K562 (cell line): Measurements from ENCODE around the gene MACROD2. TPM values are rescaled to one million over a fixed set of nuclear protein-coding genes. Genes with fewer than 3 reads are reported as not detected.

Source experiments
- ATAC-seq: fragments of 200-7000 bp; cut with Tn5 transposase; 3 replicates; pipeline ENCODE4 v1.9.1; 2020; ENCODE audit warnings: moderate library complexity
- BruUV-seq: library from RNA; stranded (reverse); fragments of 400-500 nt; replicated peaks from 2 replicates; lab custom pipeline; 2021; lab: Mats Ljungman, UMichigan
- CTCF ChIA-PET: fragments of 300-600 bp; formaldehyde crosslinking; extraction: SDS; loops from one replicate; lab custom pipeline; 2021; ENCODE audit warnings: low intra/inter-chr PET ratio; lab: Yijun Ruan, JAX
- POLR2A ChIA-PET: fragments of 300-600, 350-650 bp; sonication (Branson Sonifier 250); formaldehyde crosslinking; extraction: SDS; loops from one replicate; lab custom pipeline; 2021; ENCODE audit warnings: antibody characterized with exemption, inconsistent platforms; lab: Yijun Ruan, JAX
- DNase-seq, 4 experiments: peaks; one replicate each; pipeline versions ENCODE4 v3.0.0 to v3.0.0-alpha.2; 2011 to 2018; ENCODE audit warnings: low spot score in 3 of 4, mixed read lengths in 3 of 4; ENCODE audit errors: extremely low read depth in 1 of 4
- FAIRE-seq: peaks from 2 replicates; lab custom pipeline; 2011; peaks lifted over from hg19 to GRCh38; lab: Jason Lieb, UNC
- H2AFZ ChIP-seq: 2 replicates; pipeline ENCODE4 v1.6.0; 2011; ENCODE audit warnings: low read depth, low read length, control low read depth, inconsistent platforms
- H3K27ac ChIP-seq: fragments of 200-600 bp; 3 replicates; pipeline ENCODE4 v1.8.0; 2011; ENCODE audit warnings: low read depth, mild to moderate bottlenecking, control low read depth, inconsistent platforms, low read length, moderate library complexity, mixed read lengths; ENCODE audit errors: extremely low read depth
- H3K27me3 ChIP-seq, 2 experiments: fragments of 300-600 bp in 1 of 2; 2 replicates in 1 of 2; 3 replicates in 1 of 2; pipeline versions ENCODE4 v1.6.0 to v1.8.0; 2011; ENCODE audit warnings: inconsistent platforms in 2 of 2, low read length in 2 of 2, mild to moderate bottlenecking in 1 of 2, mixed read lengths in 1 of 2, moderate library complexity in 1 of 2; ENCODE audit not compliant: control insufficient read depth in 2 of 2, insufficient read depth in 2 of 2
- H3K36me3 ChIP-seq: fragments of 300-600 bp; 3 replicates; pipeline ENCODE4 v1.8.0; 2011; ENCODE audit warnings: mild to moderate bottlenecking, low read length, inconsistent platforms; ENCODE audit not compliant: control insufficient read depth, insufficient read depth
- H3K4me1 ChIP-seq, 2 experiments: fragments of 200-600 bp in 1 of 2; replicated peaks in 1 of 2; 2 replicates in 1 of 2; 3 replicates in 1 of 2; pipeline versions ENCODE4 v1.5.1 to v1.8.0; 2011; ENCODE audit warnings: inconsistent platforms in 2 of 2, low read length in 2 of 2, mild to moderate bottlenecking in 1 of 2, mixed read lengths in 1 of 2, moderate library complexity in 1 of 2; ENCODE audit not compliant: control insufficient read depth in 2 of 2, insufficient read depth in 2 of 2
- H3K4me2 ChIP-seq: 2 replicates; pipeline ENCODE4 v1.6.1; 2011; ENCODE audit warnings: low read length, control low read depth, inconsistent platforms, mixed read lengths; ENCODE audit not compliant: insufficient read depth
- H3K4me3 ChIP-seq: fragments of 200-600 bp; sonication (generic), shearing (Covaris generic); 2 replicates; pipeline ENCODE4 v1.5.1; 2016; ENCODE audit warnings: control low read depth, inconsistent platforms
- H3K79me2 ChIP-seq: fragments of 200-600 bp; 3 replicates; pipeline ENCODE4 v1.8.0; 2011; ENCODE audit warnings: low read length, inconsistent platforms; ENCODE audit not compliant: control insufficient read depth, insufficient read depth
- H3K9ac ChIP-seq, 2 experiments: 2 replicates each; pipeline versions ENCODE4 v1.6.0 to v1.6.1; 2011; ENCODE audit warnings: low read depth in 2 of 2, low read length in 2 of 2, control low read depth in 1 of 2, inconsistent platforms in 1 of 2, mild to moderate bottlenecking in 1 of 2, mixed read lengths in 1 of 2; ENCODE audit not compliant: insufficient read depth in 1 of 2
- H3K9me1 ChIP-seq: one replicate; pipeline ENCODE4 v1.6.0; 2011; ENCODE audit warnings: inconsistent platforms, mild to moderate bottlenecking, low read length, moderate library complexity; ENCODE audit not compliant: control insufficient read depth, insufficient read depth
- H3K9me3 ChIP-seq: replicated peaks from 2 replicates; pipeline ENCODE4 v1.5.1; 2011; ENCODE audit warnings: low read depth, low read length, inconsistent platforms; ENCODE audit not compliant: control insufficient read depth, insufficient read depth
- H4K20me1 ChIP-seq: replicated peaks from 2 replicates; pipeline ENCODE4 v1.6.1; 2011; ENCODE audit warnings: low read length, inconsistent platforms, mixed read lengths; ENCODE audit not compliant: control insufficient read depth, insufficient read depth
- ARID4B ChIP-seq: sonication (generic); formaldehyde crosslinking; IDR thresholded peaks from 2 replicates; pipeline ENCODE4 v1.8.0; 2022; ENCODE audit warnings: mild to moderate bottlenecking, missing genetic modification reagents
- CREB3L1 ChIP-seq: fragments of 450-650 bp; IDR thresholded peaks from 2 replicates; pipeline ENCODE4 v1.6.1; 2014; ENCODE audit warnings: low read depth, mild to moderate bottlenecking, moderate library complexity, borderline replicate concordance
- IFI16 ChIP-seq: fragments of 250-450 bp; sonication (Bioruptor Pico); IDR thresholded peaks from 2 replicates; pipeline ENCODE4 v2.1.2; 2022; ENCODE audit warnings: mild to moderate bottlenecking, inconsistent platforms
- MXI1 ChIP-seq: IDR thresholded peaks from 2 replicates; pipeline ENCODE4 v1.6.1; 2011; ENCODE audit warnings: low read depth, mild to moderate bottlenecking, improper control_type of control experiment, low read length
- NFRKB ChIP-seq: fragments of 450-650 bp; IDR thresholded peaks from 2 replicates; pipeline ENCODE4 v1.6.1; 2016; ENCODE audit warnings: low read depth
- NR2F6 ChIP-seq: fragments of 450-650 bp; formaldehyde crosslinking; IDR thresholded peaks from 2 replicates; pipeline ENCODE4 v1.4.0; 2020; ENCODE audit warnings: mild to moderate bottlenecking
- SIX5 ChIP-seq, 2 experiments: IDR thresholded peaks; 2 replicates each; pipeline ENCODE4 v1.6.1; 2011; ENCODE audit warnings: low read length in 2 of 2, borderline replicate concordance in 1 of 2, low read depth in 1 of 2, mild to moderate bottlenecking in 1 of 2, moderate library complexity in 1 of 2; ENCODE audit not compliant: insufficient read depth in 1 of 2
- ZFP30 ChIP-seq: fragments of 250-450 bp; sonication (Bioruptor Pico); IDR thresholded peaks from 2 replicates; pipeline ENCODE4 v1.8.0; 2022; ENCODE audit warnings: moderate library complexity, mild to moderate bottlenecking, inconsistent platforms, borderline replicate concordance
- WGBS: fragments of 100-300 bp; shearing (Covaris generic); methylation state at CpG from one replicate; pipeline ENCODE4 v1.1.6; 2016; ENCODE audit warnings: low coverage, mixed read lengths; ENCODE audit not compliant: insufficient coverage; ENCODE audit errors: missing lambda C conversion rate; 5-methylcytosine and 5-hydroxymethylcytosine counted together
- in situ Hi-C: fragments of 300-500 bp; cut with MboI; formaldehyde crosslinking; loops from 4 replicates; pipeline ENCODE4 v1.15.0; 2018; ENCODE audit warnings: inconsistent platforms, mixed read lengths
- intact Hi-C: fragments of 100-400 bp; cut with micrococcal nuclease; formaldehyde crosslinking; loops from 2 replicates; pipeline ENCODE4 v1.14.2; 2022
- polyA plus RNA-seq, 8 experiments: library from polyadenylated mRNA; depleted of rRNA in 4 of 8; stranded (reverse) in 5 of 8; unstranded in 3 of 8; fragments of >200 nt; fragmentation: Nextera tagmentation in 2 of 8; fragmentation: Illumina TruSeq in 1 of 8; extraction: Ambion mirVana in 2 of 8; extraction: Trizol in 1 of 8; gene quantifications; 2 replicates each; pipeline versions ENCODE4 v1.2.1 to v1.2.3, GENCODE V29; 2011 to 2014; ENCODE audit warnings: inconsistent platforms in 1 of 8, missing spikeins in 1 of 8
- total RNA-seq, 7 experiments: library from RNA; depleted of rRNA in 6 of 7; stranded (reverse); fragments of >200 nt in 6 of 7; fragmentation: Illumina TruSeq in 2 of 7; extraction: Trizol in 2 of 7; gene quantifications; 2 replicates each; pipeline versions ENCODE4 v1.2.1 to v1.2.3, GENCODE V29; 2011 to 2021; ENCODE audit warnings: low replicate concordance in 1 of 7
- TF ChIP-seq, protein P1 (sequence below), 2 experiments: IDR thresholded peaks; 2 replicates each; pipeline ENCODE4 v1.6.1; 2012; ENCODE audit warnings: improper control_type of control experiment in 2 of 2, low read depth in 2 of 2, low read length in 2 of 2, borderline replicate concordance in 1 of 2

MACROD2 gene
- total and polyA plus RNA-seq, 9 of the 15 experiments (the other 6 are each of a cell fraction or from before 2014, with no cell fraction given), result not detected

GRCh38 chr20:14553774-14554534 is 558.6 kb downstream of the MACROD2 start:
- Histone ChIP-seq H3K27ac (no peak overlapping the region), H3K4me3 (no peak overlapping the region), H3K27me3 (no peaks in the 10 kb centered on the region), H3K79me2 (no peaks in the 10 kb centered on the region), H3K9ac (no peak overlapping the region), H4K20me1 (no peaks in the 10 kb centered on the region), H3K4me1 (no peaks in the 10 kb centered on the region), H3K9me1 (no peaks in the 10 kb centered on the region), H3K4me2 (no peak overlapping the region), H2AFZ (no peak overlapping the region), H3K36me3 (no peaks in the 10 kb centered on the region), H3K9me3 (no peaks in the 10 kb centered on the region)
- TF ChIP-seq ARID4B (CRISPR knock-in tag) (no peak), NFRKB (no peak), NR2F6 (no peak), ZFP30 (CRISPR knock-in tag) (no peak), MXI1 (no peak), SIX5 (IDR thresholded peaks at IDR 0.05; ENCODE audit: borderline replicate concordance in 1 of 2, insufficient read depth in 1 of 2, low read depth in 1 of 2, low read length in 2 of 2) (no peak), IFI16 (no peak), CREB3L1 (no peak)
- TF ChIP-seq, protein P1, sequence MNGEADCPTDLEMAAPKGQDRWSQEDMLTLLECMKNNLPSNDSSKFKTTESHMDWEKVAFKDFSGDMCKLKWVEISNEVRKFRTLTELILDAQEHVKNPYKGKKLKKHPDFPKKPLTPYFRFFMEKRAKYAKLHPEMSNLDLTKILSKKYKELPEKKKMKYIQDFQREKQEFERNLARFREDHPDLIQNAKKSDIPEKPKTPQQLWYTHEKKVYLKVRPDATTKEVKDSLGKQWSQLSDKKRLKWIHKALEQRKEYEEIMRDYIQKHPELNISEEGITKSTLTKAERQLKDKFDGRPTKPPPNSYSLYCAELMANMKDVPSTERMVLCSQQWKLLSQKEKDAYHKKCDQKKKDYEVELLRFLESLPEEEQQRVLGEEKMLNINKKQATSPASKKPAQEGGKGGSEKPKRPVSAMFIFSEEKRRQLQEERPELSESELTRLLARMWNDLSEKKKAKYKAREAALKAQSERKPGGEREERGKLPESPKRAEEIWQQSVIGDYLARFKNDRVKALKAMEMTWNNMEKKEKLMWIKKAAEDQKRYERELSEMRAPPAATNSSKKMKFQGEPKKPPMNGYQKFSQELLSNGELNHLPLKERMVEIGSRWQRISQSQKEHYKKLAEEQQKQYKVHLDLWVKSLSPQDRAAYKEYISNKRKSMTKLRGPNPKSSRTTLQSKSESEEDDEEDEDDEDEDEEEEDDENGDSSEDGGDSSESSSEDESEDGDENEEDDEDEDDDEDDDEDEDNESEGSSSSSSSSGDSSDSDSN (IDR thresholded peaks at IDR 0.05; ENCODE audit: borderline replicate concordance in 1 of 2, low read depth in 2 of 2, low read length in 2 of 2), result no peak
- WGBS, result 0% methylated on average over 4 of the region's 6 CpGs
- ChIA-PET CTCF (no interaction called here), POLR2A (no interaction called here)
- FAIRE-seq (no peak), ATAC-seq (no peak), DNase-seq (no peak)
- no TSS peak for BruUV-seq
- in situ Hi-C loops (no loop called here), intact Hi-C loops (no loop called here)
